ENCODE data around the gene FAM117B.

- no peak for TF ChIP-seq POLR2A (IDR thresholded peaks at IDR 0.05; ENCODE audit: low read length)
- no peak for TF ChIP-seq CTCF (IDR thresholded peaks at IDR 0.05)
- TF ChIP-seq TP53 (CRISPR knock-in tag; IDR thresholded peaks at IDR 0.05), result no peak
- TF ChIP-seq ELK1 (IDR thresholded peaks at IDR 0.05; ENCODE audit: low read depth, low read length), result no peak
- TF ChIP-seq HMGXB4 (CRISPR knock-in tag; IDR thresholded peaks at IDR 0.05; ENCODE audit: borderline replicate concordance), result no peak
- no peak for TF ChIP-seq GATA3 (IDR thresholded peaks at IDR 0.05; ENCODE audit: borderline replicate concordance)
- TF ChIP-seq HOXB5 (CRISPR knock-in tag; IDR thresholded peaks at IDR 0.05), result no peak
These were observed 47.5 kb downstream of the FAM117B start for GRCh38 chr2:202682274-202682673.
